Ovary (tissue), 9 donors: ENCODE measurements around the gene TASL. TPM values are rescaled to one million over a fixed set of nuclear protein-coding genes. Genes with fewer than 3 reads are reported as not detected.

Source experiments
- DNase-seq, 5 donors: peaks; one replicate each; pipeline ENCODE4 v3.0.0-alpha.2; 2019 to 2020
- H3K27ac ChIP-seq, 2 donors: fragments of 200-600 bp; one replicate each; pipeline versions ENCODE4 v1.5.1 to v1.8.0; 2019 to 2022
- H3K27me3 ChIP-seq: fragments of 200-600 bp; one replicate; pipeline ENCODE4 v1.8.0; 2022
- H3K36me3 ChIP-seq: fragments of 200-600 bp; sonication (generic); one replicate; pipeline ENCODE4 v1.5.1; 2019
- H3K4me1 ChIP-seq: one replicate; pipeline ENCODE4 v1.8.1; 2013; ENCODE audit warnings: mild to moderate bottlenecking, moderate library complexity; ENCODE audit not compliant: insufficient read depth
- H3K4me3 ChIP-seq: fragments of 200-600 bp; sonication (generic); one replicate; pipeline ENCODE4 v1.5.1; 2017
- H3K9me3 ChIP-seq, 2 donors: fragments of 200-600 bp in 1 of 2; sonication (generic) in 1 of 2; one replicate each; pipeline versions ENCODE4 v1.5.1 to v1.8.1; 2013 to 2019; ENCODE audit warnings: mild to moderate bottlenecking in 1 of 2, moderate library complexity in 1 of 2
- CTCF ChIP-seq, 3 donors: fragments of 450-650 bp in 2 of 3; fragments of 200-600 bp in 1 of 3; IDR thresholded peaks; one replicate each; pipeline versions ENCODE4 v1.5.1 to v1.8.0; 2016 to 2022; ENCODE audit warnings: antibody characterized with exemption in 3 of 3, mild to moderate bottlenecking in 1 of 3
- EP300 ChIP-seq: sonication (generic); formaldehyde crosslinking; IDR thresholded peaks from one replicate; pipeline ENCODE4 v1.6.1; 2017; ENCODE audit warnings: antibody characterized with exemption
- POLR2A ChIP-seq: fragments of 450-650 bp; IDR thresholded peaks from one replicate; pipeline ENCODE4 v1.6.1; 2017; ENCODE audit warnings: antibody characterized with exemption, mild to moderate bottlenecking, moderate library complexity
- WGBS, 3 donors: extraction: QIAGEN DNeasy Blood & Tissue Kit in 1 of 3; methylation state at CpG; one replicate each; pipeline versions ENCODE4 v1.1.5 to v1.1.7; 2013 to 2017; 5-methylcytosine and 5-hydroxymethylcytosine counted together
- intact Hi-C, 4 donors: fragments of 100-400 bp; cut with DNase I; formaldehyde crosslinking; loops; one replicate each; pipeline versions ENCODE4 v1.11.0 to v1.15.1; 2022 to 2023
- polyA plus RNA-seq, 2 donors: library from polyadenylated mRNA; stranded (reverse); fragments of 200-250 nt in 1 of 2; fragments of 350-450 nt in 1 of 2; fragmentation: Illumina TruSeq in 1 of 2; extraction: RNeasy Lipid Tissue Mini Kit (QIAGEN cat#74804) in 1 of 2; gene quantifications; one replicate each; pipeline ENCODE4 v1.2.3, GENCODE V29; 2013 to 2014
- small RNA-seq: library from RNA; depleted of rRNA; stranded (forward); fragments of <200 nt; gene quantifications from one replicate; pipeline ENCODE3, GENCODE V24; 2016
- total RNA-seq, 7 donors: library from RNA; depleted of rRNA in 2 of 7; stranded (reverse); fragments of >200 nt in 2 of 7; fragmentation: NEBNext Ultra II Directional in 3 of 7; extraction: Animal tissue kit (Norgen Biotek cat#: 25700) in 3 of 7; gene quantifications; one replicate each; pipeline versions ENCODE4 v1.1.0 to v1.2.4, GENCODE V29; 2016 to 2023
- donor health status: DM: no; HTN: no; CAD: no; lungs with moderate emphysema.
- donor health status: DM: no; HTN: no; CAD: no.
- donor health status: Bipolar disorder and iron deficiency.
- donor health status: DM: yes; HTN: yes; CAD: no.
- donor health status: DM: no; HTN: no; CAD: no.
- donor health status: DM: yes; HTN: yes; CAD: no.

The TASL gene
- total and polyA plus RNA-seq, 9 donors = 0.10 to 2.2 (median 0.21) TPM; not detected in 1

GRCh38 chrX:30525732-30526131, 51.8 kb downstream of the TASL start:
- intact Hi-C loops = no loop called here
- 78 to 83% (median 79%) methylated on average over 4 of the region's 4 CpGs for WGBS, 3 donors
- H3K27me3 ChIP-seq = peaks cover 3% of the 10 kb centered on the region

GRCh38 chrX:30521440-30522182, 56.0 kb downstream of the TASL start:
- no peaks in the 10 kb centered on the region for H3K9me3 ChIP-seq
- no peak overlapping the region for H3K4me3 ChIP-seq
- no peaks in the 10 kb centered on the region for H3K4me1 ChIP-seq
- intact Hi-C loops = no loop called here
- H3K27ac ChIP-seq = no peak overlapping the region
- TF ChIP-seq EP300 (no peak), POLR2A (no peak), CTCF (IDR thresholded peaks at IDR 0.05) (no peak)
- peaks cover 2% of the 10 kb centered on the region for H3K27me3 ChIP-seq
- no peaks in the 10 kb centered on the region for H3K36me3 ChIP-seq
- DNase-seq = no peak
- WGBS, 3 donors = 73 to 77% (median 75%) methylated on average over 4 of the region's 4 CpGs

More at GRCh38 chrX:30525732-30526131, 51.8 kb downstream of the TASL start:
- no peak for DNase-seq
- Histone ChIP-seq H3K27ac (no peak overlapping the region), H3K4me1 (no peaks in the 10 kb centered on the region), H3K9me3 (no peaks in the 10 kb centered on the region), H3K4me3 (no peak overlapping the region), H3K36me3 (no peaks in the 10 kb centered on the region)
- TF ChIP-seq POLR2A (no peak), CTCF (IDR thresholded peaks at IDR 0.05) (no peak), EP300 (no peak)

- H3K9me3 ChIP-seq = no peaks in the 10 kb centered on the region
- no peaks in the 10 kb centered on the region for H3K27me3 ChIP-seq
- H3K4me3 ChIP-seq = no peak overlapping the region
- intact Hi-C loops = no loop called here
- 50 to 53% (median 52%) methylated on average over 3 of the region's 3 CpGs for WGBS, 3 donors
- TF ChIP-seq CTCF (IDR thresholded peaks at IDR 0.05) (no peak), EP300 (no peak), POLR2A (no peak)
- H3K4me1 ChIP-seq = no peaks in the 10 kb centered on the region
- H3K27ac ChIP-seq = no peak overlapping the region
- H3K36me3 ChIP-seq = no peaks in the 10 kb centered on the region
- DNase-seq = no peak
Observed at GRCh38 chrX:30513284-30513683, 64.3 kb downstream of the TASL start.

Small RNA genes within 50 kb of the gene (small RNA-seq; reads per million reads assigned to genes)
- gene CKS1BP6 = not detected

Other genes with a start within 250 kb of the TASL start
- gene GK, start 75.7 kb upstream of the TASL start, total RNA-seq = 1 to 10 TPM; 4.4 to 6.7 (median 5.5) TPM
- 1 to 10 TPM; 2.1 to 5.3 TPM for gene GK, start 75.7 kb upstream of the TASL start, polyA plus RNA-seq